HG02981 (cell line): ENCODE measurements around the gene MSANTD4.
"Not testable (repeated sequence)": the region's sequence is repeated elsewhere in the genome, so short reads cannot be mapped to it uniquely, and the experiment has no call there.

Experiments used
- ATAC-seq: cut with Tn5 transposase; IDR thresholded peaks from one replicate; pipeline ENCODE4 v1.9.1; 2021; ENCODE audit warnings: mild to moderate bottlenecking, moderate library complexity; ENCODE audit not compliant: unreplicated experiment

Gene MSANTD4

DNA sequence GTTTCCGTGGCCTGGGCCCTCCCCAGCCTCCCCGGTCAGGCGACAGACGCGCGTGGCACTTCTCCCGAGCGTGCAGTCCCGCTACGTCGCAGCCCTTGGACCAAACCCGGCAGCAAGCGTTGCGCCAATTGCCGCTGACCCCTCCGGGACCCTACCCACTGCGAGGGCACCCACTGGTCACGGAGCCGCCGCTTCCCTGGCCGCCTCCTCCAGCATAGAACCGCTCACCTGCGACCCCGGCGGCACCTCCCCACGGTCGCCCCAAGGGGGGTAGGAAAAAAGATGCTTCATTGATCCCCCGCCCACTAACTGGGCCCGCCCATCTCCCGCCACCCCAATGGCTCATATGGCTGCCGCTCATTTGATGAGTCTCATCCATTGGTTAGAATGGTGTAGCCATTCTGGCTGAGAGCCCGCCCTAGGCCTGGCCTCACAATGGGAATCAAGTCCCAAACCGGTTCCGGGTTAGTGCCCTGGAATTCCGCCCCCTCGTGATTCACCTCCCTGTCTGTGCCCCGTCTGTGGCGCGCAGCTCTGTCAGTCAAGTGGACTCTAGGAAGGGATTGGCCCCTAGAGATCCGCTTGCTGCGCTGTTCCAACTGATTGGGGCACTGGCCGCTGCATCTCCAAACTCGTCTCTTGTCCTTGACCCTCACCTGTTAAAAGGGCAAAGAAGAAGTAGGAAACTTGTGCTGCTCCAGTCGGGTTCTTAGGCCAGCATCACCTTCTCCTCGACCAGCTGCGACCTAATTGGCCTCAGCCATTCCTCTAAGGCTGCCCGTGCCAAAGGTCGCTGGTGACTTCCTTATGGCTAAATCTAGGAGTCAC is at the start of gene MSANTD4:
TSS of gene MSANTD4 (minus strand) at position 274 of the 828 bp plus-strand sequence. CDS start 11,323 bp downstream, outside the sequence.
- peak; percentile 97 for ATAC-seq

DNA sequence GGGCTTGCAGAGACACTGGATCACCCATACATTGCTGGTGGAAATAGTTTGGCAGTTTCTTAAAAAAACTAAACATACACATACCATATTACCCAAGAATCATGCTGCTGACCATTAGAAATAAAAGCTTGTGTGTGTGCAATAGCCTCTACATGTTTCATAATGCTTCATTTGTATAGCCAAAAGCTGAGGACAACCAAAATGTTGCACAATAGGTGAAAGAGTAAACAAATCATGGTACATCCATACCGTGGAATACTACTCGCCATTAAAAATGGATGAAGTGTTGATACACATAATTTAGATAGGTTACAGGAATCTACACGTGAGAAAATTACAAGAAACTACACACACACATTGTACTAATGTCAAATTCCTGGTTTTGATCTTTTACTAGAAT is 48.6 kb upstream of the MSANTD4 start:
- ATAC-seq = no peak

DNA sequence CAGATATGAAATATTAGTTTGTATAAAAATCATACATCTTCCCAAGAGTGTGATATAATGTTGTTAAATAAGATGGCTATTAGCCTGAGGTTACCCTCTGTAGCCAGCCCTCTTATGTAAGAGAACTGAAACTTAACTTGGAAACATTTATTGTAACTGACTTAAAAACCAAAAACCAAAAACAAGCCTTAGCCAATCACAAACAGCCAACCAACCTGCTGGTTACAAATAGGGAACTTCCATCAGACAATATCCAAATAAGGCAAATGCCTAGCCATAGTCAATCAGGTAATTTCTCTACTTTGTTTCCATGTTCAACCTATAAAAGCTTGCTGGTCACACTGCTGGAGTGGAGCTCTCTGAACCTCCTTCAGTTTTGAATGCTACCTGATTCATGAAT is 41.0 kb upstream of the MSANTD4 start:
- ATAC-seq = peak; percentile 53

DNA sequence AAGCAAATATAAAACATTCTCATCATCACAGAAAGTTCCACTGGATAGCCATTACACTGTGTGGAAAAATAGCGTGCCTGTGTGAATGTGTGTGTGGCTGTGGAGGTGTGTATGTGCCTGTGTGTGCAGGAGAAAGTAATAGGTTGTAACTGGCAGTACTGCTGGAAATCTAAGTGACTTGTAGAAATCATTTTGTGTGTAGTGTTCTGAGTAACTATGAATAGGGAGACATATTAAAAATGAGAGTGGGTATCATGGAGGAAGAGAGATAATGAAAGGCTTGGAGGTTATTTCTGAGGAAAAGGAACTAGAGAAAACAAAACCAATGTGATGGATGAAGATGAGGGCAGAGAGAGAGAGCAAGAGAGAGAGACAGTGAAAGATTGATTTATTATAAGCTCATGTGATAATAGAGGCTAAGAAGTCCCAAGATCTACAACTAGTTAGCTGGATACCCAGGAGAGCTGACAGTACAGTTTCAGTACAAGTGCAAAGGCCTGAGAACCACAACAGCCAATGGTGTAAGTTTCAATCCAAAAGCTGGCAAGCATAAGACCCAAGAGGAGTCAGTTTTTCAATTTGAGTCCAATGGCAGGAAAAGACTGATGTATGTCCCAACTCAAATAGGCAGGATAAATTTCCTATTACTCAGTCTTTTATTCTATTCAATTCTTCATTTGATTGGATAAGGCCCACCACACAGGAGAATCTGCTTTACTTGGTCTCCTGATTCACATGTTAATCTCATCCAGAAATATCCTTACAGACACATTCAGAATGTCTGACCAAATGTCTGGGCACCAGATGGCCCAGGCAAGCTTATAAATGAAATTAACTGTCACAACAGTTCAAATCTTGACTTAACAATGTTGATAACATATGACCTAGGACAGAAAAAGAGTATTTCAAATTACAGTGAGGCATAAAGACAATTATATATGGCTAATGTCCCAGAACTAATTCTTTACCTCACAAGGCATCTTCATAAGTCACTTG is 40.2 kb upstream of the MSANTD4 start:
- ATAC-seq = no peak

DNA sequence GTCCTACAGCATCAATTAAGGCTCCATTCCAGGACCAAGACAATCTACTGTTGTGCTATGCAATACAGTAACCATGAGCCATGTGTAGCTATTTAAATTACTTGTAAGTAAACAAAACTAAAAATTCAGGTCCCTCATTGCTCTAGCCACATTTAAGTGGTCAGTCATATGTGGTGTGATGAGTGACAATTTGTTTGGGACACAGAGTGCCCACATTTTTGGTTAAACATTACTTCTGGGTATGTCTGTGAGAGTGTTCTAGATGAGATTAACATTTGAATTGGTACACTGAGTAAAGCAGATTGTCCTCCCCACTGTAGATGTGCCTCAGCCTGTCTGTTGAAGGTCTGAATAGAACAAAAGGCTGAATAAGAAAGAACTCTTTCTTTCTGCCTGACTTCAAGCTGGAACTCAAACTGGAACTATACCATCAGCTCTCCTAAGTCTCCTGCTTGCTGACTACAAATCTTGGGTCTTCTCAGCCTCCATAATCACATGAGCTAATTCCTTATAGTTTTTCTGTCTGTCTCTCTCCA is 39.3 kb upstream of the MSANTD4 start:
- no peak for ATAC-seq

DNA sequence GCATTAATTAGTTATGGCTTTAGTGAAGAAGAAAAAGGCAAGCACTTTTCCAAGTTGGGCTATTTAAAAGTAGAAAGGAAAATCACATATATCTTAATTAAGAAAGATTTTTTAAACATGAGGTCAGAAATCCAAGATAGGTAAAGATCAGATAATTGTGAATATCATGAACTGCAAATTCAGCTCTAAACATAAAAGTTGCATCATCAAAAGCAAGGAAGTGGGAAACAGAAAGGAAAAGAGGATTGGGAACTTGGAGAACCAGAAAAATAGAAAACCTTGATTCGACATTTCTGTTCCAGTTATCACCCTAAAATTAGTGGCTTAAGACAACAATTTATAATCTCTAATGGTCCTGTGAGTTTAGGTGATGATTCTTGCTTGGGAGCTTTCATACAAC is 37.6 kb upstream of the MSANTD4 start:
- no peak for ATAC-seq

DNA sequence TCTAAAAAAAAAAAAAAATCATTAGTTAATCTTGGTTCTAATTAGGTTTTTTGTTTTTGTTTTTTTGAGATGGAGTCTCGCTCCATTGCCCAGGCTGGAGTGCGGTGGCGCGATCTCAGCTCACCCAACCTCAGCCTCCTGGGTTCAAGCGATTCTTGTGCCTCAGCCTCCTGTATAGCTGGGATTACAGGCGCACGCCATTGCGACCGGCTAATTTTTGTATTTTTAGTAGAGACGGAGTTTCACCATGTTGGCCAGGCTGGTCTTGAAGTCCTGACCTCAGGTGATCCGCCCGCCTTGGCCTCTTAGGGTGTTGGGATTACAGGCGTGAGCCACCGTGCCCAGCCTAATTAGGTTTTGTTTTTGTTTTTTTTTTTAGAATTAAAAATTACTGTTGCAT is 36.3 kb upstream of the MSANTD4 start:
- not testable (repeated sequence) for ATAC-seq

DNA sequence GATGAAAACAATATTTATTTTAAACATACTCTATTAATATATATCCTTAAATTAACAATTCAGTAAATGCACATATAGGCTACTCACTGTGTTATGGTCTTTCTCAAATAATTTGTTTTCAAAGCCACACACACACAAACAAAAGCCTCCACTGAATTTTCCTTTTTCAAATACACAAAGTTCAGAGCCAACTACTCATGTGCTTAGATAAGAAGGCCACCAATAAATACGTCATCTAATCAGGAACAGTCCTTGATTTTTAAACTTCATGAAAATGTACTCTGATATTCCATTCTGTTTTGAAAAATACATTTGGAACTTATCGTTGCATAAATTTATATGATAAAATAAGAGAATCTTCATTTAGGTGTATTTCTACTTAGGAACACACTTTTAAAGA is 29.1 kb upstream of the MSANTD4 start:
- no peak for ATAC-seq

DNA sequence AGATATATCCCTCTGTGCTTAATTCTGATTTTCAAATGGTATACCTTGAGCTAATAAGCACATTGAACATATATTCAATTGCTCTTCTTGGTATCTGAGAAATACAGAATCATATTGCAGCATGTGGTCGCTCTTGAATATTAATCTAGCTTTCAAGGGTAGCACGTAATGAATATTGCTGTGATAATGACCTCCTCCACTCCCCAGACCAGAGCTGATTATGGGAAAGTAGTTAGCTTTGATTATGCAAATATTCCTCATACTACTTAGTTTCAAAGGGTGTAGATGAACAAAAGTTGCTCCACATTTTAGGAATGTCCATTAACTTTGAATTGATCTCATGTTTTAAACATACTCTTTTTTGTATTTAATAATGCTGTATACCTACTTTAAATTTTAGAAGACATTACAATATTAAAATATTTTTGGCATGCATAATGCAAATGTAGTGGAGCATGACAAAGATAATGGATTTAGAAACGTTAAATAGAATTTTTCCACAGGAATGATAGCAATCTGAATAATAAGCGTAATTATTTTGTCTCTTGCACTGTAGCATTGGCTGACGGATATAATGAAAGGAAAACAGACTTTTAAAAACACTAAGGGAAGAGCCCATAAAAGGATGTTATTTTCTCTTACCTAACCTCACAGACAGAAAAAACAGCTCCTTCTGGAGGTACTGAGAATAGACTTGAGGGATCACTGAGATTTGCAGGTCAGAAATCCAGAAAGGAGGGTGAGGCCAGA is 27.9 kb upstream of the MSANTD4 start:
- ATAC-seq = no peak

DNA sequence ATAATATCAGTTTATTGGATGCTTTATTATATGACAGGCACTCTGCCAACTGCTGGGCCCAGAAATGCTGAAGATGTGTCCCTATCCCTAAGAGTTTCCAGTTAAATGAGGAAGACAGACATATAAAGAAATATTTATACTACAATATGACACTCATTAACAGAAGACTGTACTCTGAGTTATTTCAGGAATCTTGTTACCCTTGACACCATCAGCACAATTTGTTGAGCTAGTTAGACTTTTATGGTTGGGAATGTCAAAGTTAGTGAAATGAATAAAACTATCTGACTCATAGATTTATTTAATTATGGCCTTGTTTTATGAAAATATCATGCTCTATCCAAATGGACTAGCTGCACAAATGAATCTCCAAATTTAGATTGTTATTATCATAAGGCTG is 25.6 kb upstream of the MSANTD4 start:
- ATAC-seq = no peak

DNA sequence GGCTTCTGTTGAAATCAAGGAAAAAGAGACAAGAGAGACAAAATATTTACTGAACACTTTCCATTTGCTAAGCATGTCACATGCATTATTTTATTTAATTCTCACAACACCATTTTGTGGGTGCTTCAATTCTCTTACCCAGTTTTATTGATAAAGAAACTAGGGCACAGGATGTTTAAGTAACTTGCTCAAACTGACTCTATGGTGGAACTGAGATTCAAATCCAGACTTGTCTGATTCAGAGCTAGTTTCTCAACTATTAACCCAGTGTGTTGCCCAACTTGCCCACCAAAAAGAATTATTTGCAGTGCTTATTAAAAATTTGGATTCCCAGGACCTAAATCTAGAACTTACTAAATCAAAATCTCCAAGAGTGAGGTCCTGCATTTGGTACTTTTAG is 21.5 kb upstream of the MSANTD4 start:
- no peak for ATAC-seq

DNA sequence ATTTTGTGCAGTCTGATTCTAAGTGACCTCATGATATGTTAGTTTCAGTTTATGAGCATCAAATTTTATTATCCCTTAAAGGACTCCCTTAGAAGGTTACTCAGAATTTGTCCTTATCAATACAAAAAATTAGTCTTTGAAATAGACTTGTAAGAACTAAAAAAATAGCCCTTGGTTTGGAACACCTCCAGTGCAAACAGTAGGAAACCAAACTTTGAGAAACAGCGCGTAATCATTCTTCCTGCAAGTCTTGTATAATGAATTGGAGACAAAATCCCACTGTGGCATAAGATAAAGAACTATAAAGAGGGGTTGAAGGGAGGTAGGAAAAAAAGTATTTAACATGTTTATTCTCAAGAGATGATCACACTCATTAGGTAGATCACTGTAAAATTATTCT is 10.8 kb upstream of the MSANTD4 start:
- no peak for ATAC-seq

DNA sequence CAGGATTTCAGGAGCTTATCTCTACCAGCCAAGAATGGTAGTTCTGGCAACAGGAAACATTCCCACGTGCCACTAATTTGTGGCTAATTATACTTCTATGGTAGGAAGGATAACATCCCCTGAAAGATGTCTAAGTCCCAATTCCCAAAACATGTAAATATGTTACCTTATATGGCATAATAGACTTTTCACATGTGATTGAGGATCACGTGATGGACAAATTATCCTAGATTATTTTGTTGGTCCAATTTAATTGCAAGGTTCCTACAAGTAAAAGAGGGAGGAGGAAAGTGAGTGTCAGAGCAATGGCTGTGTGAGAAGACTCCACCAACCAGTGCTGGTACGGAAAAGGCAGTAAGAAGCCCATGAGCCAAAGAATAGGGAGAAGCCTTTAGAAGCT is 9.9 kb upstream of the MSANTD4 start:
- no peak for ATAC-seq

DNA sequence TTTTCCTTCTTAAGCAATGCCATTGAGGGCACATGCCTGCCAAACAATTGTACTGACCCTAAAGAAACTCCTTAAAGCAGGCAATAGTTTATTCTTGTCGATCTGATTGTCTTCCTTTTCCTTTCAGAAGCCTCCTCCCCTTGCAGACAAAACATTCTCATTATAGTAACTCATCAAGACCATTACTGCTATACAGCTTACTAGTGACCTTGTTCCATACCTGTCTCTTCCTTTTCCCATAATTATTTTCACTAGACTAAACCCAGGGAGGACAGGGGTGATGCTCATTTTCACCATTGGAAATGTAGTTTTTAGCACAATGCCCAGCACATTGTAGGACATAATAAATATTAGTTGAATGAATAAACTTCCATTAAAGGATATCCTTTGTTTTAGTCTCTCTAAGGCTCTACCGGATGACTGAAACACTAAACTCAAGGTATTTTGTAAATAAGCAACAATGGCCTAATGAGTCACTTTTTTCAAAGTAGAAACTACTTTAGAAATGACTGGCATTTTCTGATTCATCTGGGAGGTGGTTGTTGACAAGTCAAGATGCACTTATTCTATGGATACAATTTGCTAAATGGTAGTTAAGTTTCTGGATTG is 9.3 kb upstream of the MSANTD4 start:
- ATAC-seq = no peak

DNA sequence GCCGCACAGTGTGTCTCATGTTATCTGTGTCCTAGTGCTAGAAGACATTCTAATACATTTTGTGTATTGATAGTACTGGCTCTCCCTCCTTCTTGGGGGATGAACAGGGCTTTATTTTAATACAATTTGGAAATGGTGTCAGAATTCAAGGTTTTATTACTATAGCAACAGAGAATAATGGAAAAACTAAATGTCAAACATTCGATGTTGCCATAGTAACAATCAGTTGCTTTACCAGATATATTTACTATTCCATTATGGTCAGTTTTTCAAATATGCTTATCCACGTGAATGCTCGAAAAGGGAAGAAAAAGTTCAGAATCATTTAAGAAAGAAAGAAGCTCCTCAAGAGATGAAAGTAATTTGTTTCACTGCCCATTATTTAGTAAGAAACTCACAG is 8.6 kb upstream of the MSANTD4 start:
- ATAC-seq = no peak

DNA sequence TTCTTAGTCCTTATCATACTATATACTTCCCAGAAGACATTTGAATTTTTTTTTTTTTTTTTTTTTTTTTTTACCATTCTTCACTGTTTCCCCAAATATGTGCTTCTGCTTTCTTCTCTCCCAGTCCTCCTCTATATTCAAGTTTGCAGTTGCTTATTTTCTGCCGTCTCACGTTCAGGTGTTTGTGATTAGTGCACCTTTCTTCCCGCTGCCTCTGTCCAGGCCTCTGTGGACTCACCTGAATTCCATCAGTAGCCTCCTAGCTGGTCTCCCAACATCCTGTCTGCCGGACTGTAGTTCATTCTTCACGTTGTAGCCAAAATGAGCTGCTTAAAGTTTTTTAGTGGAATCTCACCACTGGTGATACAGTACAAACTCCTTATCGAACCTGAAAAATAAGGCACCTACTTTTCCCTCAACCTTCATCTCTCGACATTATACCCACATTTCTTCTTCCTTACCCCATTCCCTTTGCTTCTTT is 795 bp upstream of the MSANTD4 start:
- no peak for ATAC-seq

DNA sequence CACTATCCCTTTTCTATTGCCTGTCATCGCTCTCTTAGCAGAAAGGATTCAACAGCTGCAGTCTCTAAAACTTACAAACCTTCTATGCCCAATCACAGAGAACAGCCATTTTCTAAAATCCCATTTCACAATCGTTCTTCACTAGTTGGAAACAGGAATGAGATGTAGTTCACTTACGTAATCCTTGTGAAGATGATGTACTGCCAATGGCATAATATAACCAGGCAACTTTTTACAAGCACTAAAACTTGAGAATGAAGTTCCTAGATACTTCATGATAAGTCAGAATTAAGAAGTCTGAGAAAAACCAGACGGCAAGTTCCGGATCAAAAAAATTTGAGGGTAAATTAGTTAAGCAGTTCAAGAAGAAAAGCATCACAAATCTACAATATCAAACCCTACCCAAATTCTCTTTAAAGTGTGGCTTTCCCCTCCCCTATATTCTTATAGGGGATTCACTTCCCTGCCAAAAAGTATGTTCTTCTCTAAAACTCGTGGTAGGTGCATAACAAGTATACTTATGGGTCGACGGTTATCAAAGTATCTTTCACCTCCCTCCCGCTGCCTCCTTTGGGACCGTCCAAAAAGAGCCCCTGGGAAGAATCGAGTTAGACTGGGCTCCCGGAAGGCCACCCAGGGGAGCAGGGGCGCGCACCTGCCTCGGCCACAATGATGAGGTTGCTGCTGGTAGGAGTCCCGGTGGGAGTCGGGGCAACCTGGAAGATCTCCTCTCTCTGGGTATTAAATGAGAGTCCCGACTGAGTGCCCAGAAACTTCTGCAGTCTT is 666 bp downstream of the MSANTD4 start:
- peak; percentile 5 for ATAC-seq

DNA sequence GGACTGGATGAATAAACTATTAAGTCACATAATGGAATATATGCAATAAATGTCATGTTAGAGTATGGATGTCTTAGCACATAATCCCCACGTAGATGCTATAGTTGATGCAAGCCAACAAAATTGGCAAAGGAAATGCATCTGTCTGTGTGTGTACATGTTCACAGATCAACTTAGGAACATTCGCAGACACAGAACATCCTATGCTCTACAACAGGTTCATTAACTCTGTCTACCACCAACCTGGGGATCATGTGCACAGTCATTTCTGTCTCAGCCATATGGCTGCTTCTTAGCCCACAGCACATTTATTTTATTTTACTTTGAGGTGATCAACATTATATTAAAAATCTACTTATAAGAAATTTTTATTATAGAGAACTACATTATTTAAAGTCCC is 4.9 kb downstream of the MSANTD4 start:
- ATAC-seq = no peak

DNA sequence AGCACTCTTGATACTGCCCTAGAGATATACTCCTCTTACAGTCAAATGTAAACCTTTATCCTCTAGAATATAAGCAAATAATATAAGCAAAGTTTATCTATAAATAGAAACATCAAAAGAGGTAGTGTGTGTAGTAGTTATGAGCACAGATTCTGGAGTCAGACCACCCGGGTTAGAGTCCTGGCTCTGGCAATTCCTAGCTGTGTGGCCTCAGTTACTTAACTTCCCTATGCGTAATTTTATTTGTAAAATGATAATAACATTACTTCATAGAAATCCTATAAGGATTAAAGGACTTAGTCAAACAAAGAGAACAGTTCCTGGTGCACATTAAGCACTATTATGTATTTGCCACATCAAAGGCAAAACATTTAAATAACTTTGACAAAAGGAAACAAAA is 7.0 kb downstream of the MSANTD4 start:
- ATAC-seq = no peak
